Measurements from ENCODE around the gene RGS14.
"Not testable (repeated sequence)": the region's sequence is repeated elsewhere in the genome, so short reads cannot be mapped to it uniquely, and the experiment has no call there.

RGS14 gene

GRCh38 chr5:177339107-177339638, 18.6 kb upstream of the RGS14 start:
- no peak overlapping the region for H3K4me3 ChIP-seq (ENCODE audit: low read depth, low read length)
- in situ Hi-C loops (cut with HindIII; ENCODE audit: low pct_ligation_motif_present, low sequenced_read_pairs), result no loop called here
- TF ChIP-seq CTCF (IDR thresholded peaks at IDR 0.05; ENCODE audit: low read depth, low read length, missing control alignments), result no peak
- H3K27ac ChIP-seq, result no peak overlapping the region
- H3K27me3 ChIP-seq (replicated peaks), result no peaks in the 10 kb centered on the region
- peaks cover 32% of the 10 kb centered on the region for H3K36me3 ChIP-seq (replicated peaks)
- DNase-seq, result no peak

GRCh38 chr5:177343000-177343399, 14.7 kb upstream of the RGS14 start:
- H3K4me3 ChIP-seq (ENCODE audit: low read depth, low read length); H3K27me3 ChIP-seq (replicated peaks); in situ Hi-C loops (cut with HindIII; ENCODE audit: low pct_ligation_motif_present, low sequenced_read_pairs); DNase-seq; H3K27ac ChIP-seq; H3K36me3 ChIP-seq (replicated peaks): not testable (repeated sequence)

GRCh38 chr5:177343777-177344176, 13.9 kb upstream of the RGS14 start:
- H3K27ac ChIP-seq, result no peak overlapping the region
- no peak for DNase-seq
- in situ Hi-C loops (cut with HindIII; ENCODE audit: low pct_ligation_motif_present, low sequenced_read_pairs), result no loop called here
- peaks cover 4% of the 10 kb centered on the region for H3K36me3 ChIP-seq (replicated peaks)
- no peaks in the 10 kb centered on the region for H3K27me3 ChIP-seq (replicated peaks)
- no peak for TF ChIP-seq CTCF (IDR thresholded peaks at IDR 0.05; ENCODE audit: low read depth, low read length, missing control alignments)
- no peak overlapping the region for H3K4me3 ChIP-seq (ENCODE audit: low read depth, low read length)

- DNase-seq, result no peak
- Histone ChIP-seq H3K4me3 (ENCODE audit: low read depth, low read length) (no peak overlapping the region), H3K27me3 (replicated peaks) (no peaks in the 10 kb centered on the region), H3K27ac (no peak overlapping the region), H3K36me3 (replicated peaks) (peaks cover 4% of the 10 kb centered on the region)
- in situ Hi-C loops (cut with HindIII; ENCODE audit: low pct_ligation_motif_present, low sequenced_read_pairs), result no loop called here
- TF ChIP-seq CTCF (IDR thresholded peaks at IDR 0.05; ENCODE audit: low read depth, low read length, missing control alignments), result no peak
Measured at GRCh38 chr5:177344891-177345290, 12.8 kb upstream of the RGS14 start.

GRCh38 chr5:177346820-177347219, 10.9 kb upstream of the RGS14 start:
- in situ Hi-C loops (cut with HindIII; ENCODE audit: low pct_ligation_motif_present, low sequenced_read_pairs), result no loop called here
- H3K27ac ChIP-seq, result no peak overlapping the region
- no peak for DNase-seq
- no peak for TF ChIP-seq CTCF (IDR thresholded peaks at IDR 0.05; ENCODE audit: low read depth, low read length, missing control alignments)
- H3K4me3 ChIP-seq (ENCODE audit: low read depth, low read length), result no peak overlapping the region
- no peaks in the 10 kb centered on the region for H3K27me3 ChIP-seq (replicated peaks)
- H3K36me3 ChIP-seq (replicated peaks), result peaks cover 4% of the 10 kb centered on the region

GRCh38 chr5:177347699-177348098, 10.0 kb upstream of the RGS14 start:
- H3K27ac ChIP-seq, result no peak overlapping the region
- in situ Hi-C loops (cut with HindIII; ENCODE audit: low pct_ligation_motif_present, low sequenced_read_pairs), result no loop called here
- no peaks in the 10 kb centered on the region for H3K27me3 ChIP-seq (replicated peaks)
- DNase-seq, result no peak
- no peak overlapping the region for H3K4me3 ChIP-seq (ENCODE audit: low read depth, low read length)
- no peak for TF ChIP-seq CTCF (IDR thresholded peaks at IDR 0.05; ENCODE audit: low read depth, low read length, missing control alignments)
- H3K36me3 ChIP-seq (replicated peaks), result peaks cover 4% of the 10 kb centered on the region

All from brain microvascular endothelial cell (primary cell).